Measurements from ENCODE around the gene EARS2. TPM values are rescaled to one million over a fixed set of nuclear protein-coding genes. Genes with fewer than 3 reads are reported as not detected.

Gene EARS2
- total RNA-seq, 1 experiment from 2014 or later = 55.9 TPM

- TF ChIP-seq, protein P1, sequence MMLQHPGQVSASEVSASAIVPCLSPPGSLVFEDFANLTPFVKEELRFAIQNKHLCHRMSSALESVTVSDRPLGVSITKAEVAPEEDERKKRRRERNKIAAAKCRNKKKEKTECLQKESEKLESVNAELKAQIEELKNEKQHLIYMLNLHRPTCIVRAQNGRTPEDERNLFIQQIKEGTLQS (CRISPR knock-in tag; conservative IDR thresholded peaks at IDR 0.05) = 0 out of 2 replicates have a peak, but pooled peaks have one; percentile 17
- TF ChIP-seq, protein P2, sequence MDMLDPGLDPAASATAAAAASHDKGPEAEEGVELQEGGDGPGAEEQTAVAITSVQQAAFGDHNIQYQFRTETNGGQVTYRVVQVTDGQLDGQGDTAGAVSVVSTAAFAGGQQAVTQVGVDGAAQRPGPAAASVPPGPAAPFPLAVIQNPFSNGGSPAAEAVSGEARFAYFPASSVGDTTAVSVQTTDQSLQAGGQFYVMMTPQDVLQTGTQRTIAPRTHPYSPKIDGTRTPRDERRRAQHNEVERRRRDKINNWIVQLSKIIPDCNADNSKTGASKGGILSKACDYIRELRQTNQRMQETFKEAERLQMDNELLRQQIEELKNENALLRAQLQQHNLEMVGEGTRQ (CRISPR knock-in tag; IDR thresholded peaks at IDR 0.05) = peak; percentile 97
- TF ChIP-seq HMGXB4 (CRISPR knock-in tag; IDR thresholded peaks at IDR 0.05) = peak; percentile 62; the same call in 1 of the 2 replicates
- no peak for TF ChIP-seq MXD4 (CRISPR knock-in tag; IDR thresholded peaks at IDR 0.05; ENCODE audit: borderline replicate concordance)
- TF ChIP-seq ZNF121 (CRISPR knock-in tag; IDR thresholded peaks at IDR 0.05) = no peak
- no peak for TF ChIP-seq TEAD1 (CRISPR knock-in tag; IDR thresholded peaks at IDR 0.05)
- peak; percentile 85 for TF ChIP-seq CREM (CRISPR knock-in tag; IDR thresholded peaks at IDR 0.05)
- peak; percentile 74 for TF ChIP-seq NFE2L1 (CRISPR knock-in tag; IDR thresholded peaks at IDR 0.05)
These were observed 46.8 kb downstream of the EARS2 start, which contains the start of gene GGA2 (continued) for GRCh38 chr16:23510164-23510914.

DNA sequence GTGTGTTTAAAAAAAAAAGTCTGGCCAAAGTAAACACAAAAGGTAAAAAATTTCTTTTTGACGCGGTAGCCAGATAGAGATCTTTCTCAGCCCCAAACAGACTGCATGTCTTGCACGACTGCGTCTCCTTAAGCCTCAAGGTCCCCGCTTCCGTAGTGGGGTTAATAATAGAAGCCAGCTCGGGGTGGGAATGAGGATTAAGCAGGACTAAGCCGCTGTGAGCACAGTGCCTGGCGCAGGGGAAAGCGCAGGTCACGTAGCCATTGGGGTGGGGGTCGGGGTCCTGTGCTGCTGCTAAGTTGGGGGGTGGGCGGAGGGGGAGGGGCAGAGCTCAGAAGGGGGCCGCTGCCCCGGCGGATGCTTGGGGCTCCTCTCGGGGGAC lies 47.4 kb downstream of the EARS2 start:
- DNase-seq (ENCODE audit: low spot score) (peak; percentile 22), ATAC-seq (peak; percentile 10)
- no peak overlapping the region for H3K27ac Mint-ChIP-seq
- no peaks in the 10 kb centered on the region for H3K9me3 Mint-ChIP-seq
- no peaks in the 10 kb centered on the region for H3K27me3 Mint-ChIP-seq (ENCODE audit: low read depth)
- peaks cover 32% of the 10 kb centered on the region for H3K4me1 Mint-ChIP-seq
- no peak for TF ChIP-seq MLX (CRISPR knock-in tag; IDR thresholded peaks at IDR 0.05)
- ChIA-PET POLR2A (interaction anchor here (2.3 kb wide), 1 partner anchor 48 kb away, joined by 7 read pairs; the partner anchor contains the start of genes EARS2 and UBFD1), CTCF (interaction anchor here (1.3 to 1.4 kb wide), 2 partner anchors 74 to 87 kb away, joined by 5 to 6 read pairs; partner anchors contain the start of gene NDUFAB1)
- peaks cover 10% of the 10 kb centered on the region for H3K36me3 Mint-ChIP-seq
- peak overlapping the region; percentile 85 for H3K4me3 Mint-ChIP-seq

DNA sequence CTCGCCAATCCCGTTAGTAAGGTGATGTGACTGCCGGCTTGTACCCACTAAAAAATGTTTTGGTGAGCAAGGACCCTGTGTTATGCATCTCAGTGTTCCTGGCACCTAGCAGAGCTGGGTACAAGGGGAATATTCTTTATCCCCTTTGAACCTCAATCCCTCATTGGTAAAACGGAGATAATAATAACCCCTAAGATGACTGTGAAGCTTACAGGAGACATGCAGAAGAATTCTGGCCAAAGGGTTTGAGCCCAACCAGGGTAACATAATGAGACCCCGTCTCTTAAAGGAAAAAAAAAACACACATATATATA lies 47.8 kb downstream of the EARS2 start:
- POLR2A ChIA-PET = interaction anchor here (2.3 kb wide), 1 partner anchor 48 kb away, joined by 7 read pairs; the partner anchor contains the start of genes EARS2 and UBFD1
- no peak for DNase-seq (ENCODE audit: low spot score)
- ATAC-seq = no peak
- Mint-ChIP-seq H3K27me3 (ENCODE audit: low read depth) (no peaks in the 10 kb centered on the region), H3K4me1 (peaks cover 34% of the 10 kb centered on the region), H3K4me3 (peak overlapping the region; percentile 85), H3K36me3 (peaks cover 9% of the 10 kb centered on the region), H3K27ac (peak overlapping the region; percentile 79; the same call in 1 of the 2 replicates), H3K9me3 (no peaks in the 10 kb centered on the region)
- TF ChIP-seq SMAD4 (CRISPR knock-in tag; IDR thresholded peaks at IDR 0.05) = no peak
- TF ChIP-seq GRHL2 (CRISPR knock-in tag; IDR thresholded peaks at IDR 0.05; ENCODE audit: insufficient replicate concordance, severe bottlenecking) = no peak
- TF ChIP-seq, protein P3, sequence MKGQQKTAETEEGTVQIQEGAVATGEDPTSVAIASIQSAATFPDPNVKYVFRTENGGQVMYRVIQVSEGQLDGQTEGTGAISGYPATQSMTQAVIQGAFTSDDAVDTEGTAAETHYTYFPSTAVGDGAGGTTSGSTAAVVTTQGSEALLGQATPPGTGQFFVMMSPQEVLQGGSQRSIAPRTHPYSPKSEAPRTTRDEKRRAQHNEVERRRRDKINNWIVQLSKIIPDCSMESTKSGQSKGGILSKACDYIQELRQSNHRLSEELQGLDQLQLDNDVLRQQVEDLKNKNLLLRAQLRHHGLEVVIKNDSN (CRISPR knock-in tag; IDR thresholded peaks at IDR 0.05) = no peak
- no peak for TF ChIP-seq ZNF416 (CRISPR knock-in tag; IDR thresholded peaks at IDR 0.05)
- CTCF ChIA-PET = interaction anchor here (1.3 to 1.4 kb wide), 2 partner anchors 74 to 87 kb away, joined by 5 to 6 read pairs; partner anchors contain the start of gene NDUFAB1

Measured in WTC11 (cell line).